ENCODE data around the gene COL11A2. TPM values are rescaled to one million over a fixed set of nuclear protein-coding genes. Genes with fewer than 3 reads are reported as not detected.

The COL11A2 gene
- total and polyA plus RNA-seq, 2 of the 13 experiments (the other 11 are each of a cell fraction or from before 2014, with no cell fraction given) = 0.55 TPM

DNA sequence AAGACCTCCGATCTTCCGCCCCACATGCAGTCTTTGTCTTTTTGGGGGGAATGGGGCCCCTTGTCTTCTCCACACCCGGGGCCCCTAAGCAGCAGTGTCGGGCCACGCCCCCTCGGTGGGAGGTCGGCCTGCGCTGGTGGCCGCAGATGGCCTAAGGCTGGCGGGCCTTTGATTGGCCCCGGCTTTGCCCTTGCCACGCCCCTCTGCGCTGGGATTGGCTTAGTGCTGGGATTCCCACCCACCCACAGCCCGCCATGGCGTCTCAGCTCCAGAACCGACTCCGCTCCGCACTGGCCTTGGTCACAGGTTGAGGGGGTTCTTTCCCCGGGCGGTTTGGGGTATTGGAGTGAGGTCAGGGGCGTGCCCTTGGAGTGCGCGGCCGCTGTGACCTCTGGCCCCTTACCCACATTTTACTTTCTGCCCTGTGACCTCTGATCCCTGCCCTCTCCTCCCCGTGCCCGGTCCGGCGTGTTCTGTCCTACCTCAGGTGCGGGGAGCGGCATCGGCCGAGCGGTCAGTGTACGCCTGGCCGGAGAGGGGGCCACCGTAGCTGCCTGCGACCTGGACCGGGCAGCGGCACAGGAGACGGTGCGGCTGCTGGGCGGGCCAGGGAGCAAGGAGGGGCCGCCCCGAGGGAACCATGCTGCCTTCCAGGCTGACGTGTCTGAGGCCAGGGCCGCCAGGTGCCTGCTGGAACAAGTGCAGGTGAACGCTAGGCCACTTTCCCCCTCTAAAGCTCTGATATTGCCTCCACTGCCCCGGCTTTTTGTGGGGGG lies 12.3 kb upstream of the COL11A2 start, which contains the start of gene HSD17B8 (continued):
- peak; percentile 92 for TF ChIP-seq ZC3H13 (CRISPR knock-in tag; IDR thresholded peaks at IDR 0.05)
- no peak for TF ChIP-seq SRSF1 (optimal IDR thresholded peaks at IDR 0.05; ENCODE audit: low read depth, low read length)
- TF ChIP-seq SNRNP70 (IDR thresholded peaks at IDR 0.05; ENCODE audit: low read depth, low read length) = no peak
- TF ChIP-seq SNAI1 (CRISPR knock-in tag; IDR thresholded peaks at IDR 0.05; ENCODE audit: borderline replicate concordance) = 0 out of 2 replicates have a peak, but pooled peaks have one; percentile 71
- TF ChIP-seq MXD4 (CRISPR knock-in tag; IDR thresholded peaks at IDR 0.05) = peak; percentile 77
- TF ChIP-seq ZNF713 (CRISPR knock-in tag; IDR thresholded peaks at IDR 0.05) = peak; percentile 84; the same call in 1 of the 2 replicates
- TF ChIP-seq MTF2 (CRISPR knock-in tag; IDR thresholded peaks at IDR 0.05; ENCODE audit: borderline replicate concordance) = no peak
- peak; percentile 84 for TF ChIP-seq ZC3H4 (CRISPR knock-in tag; IDR thresholded peaks at IDR 0.05; ENCODE audit: borderline replicate concordance)
- TF ChIP-seq ZNF232 (CRISPR knock-in tag; IDR thresholded peaks at IDR 0.05; ENCODE audit: borderline replicate concordance) = peak; percentile 93
- 0 out of 2 replicates have a peak, but pooled peaks have one; percentile 19 for TF ChIP-seq HMG20A (CRISPR knock-in tag; IDR thresholded peaks at IDR 0.05; ENCODE audit: borderline replicate concordance)
- TF ChIP-seq ZNF580 (CRISPR knock-in tag; IDR thresholded peaks at IDR 0.05; ENCODE audit: borderline replicate concordance, low read depth) = peak; percentile 48; the same call in 1 of the 2 replicates
- TF ChIP-seq ZNF253 (CRISPR knock-in tag; IDR thresholded peaks at IDR 0.05; ENCODE audit: borderline replicate concordance) = 0 out of 2 replicates have a peak, but pooled peaks have one; percentile 66
- TF ChIP-seq FOXC1 (CRISPR knock-in tag; IDR thresholded peaks at IDR 0.05; ENCODE audit: borderline replicate concordance) = 0 out of 2 replicates have a peak, but pooled peaks have one; percentile 78
- TF ChIP-seq ZNF883 (CRISPR knock-in tag; IDR thresholded peaks at IDR 0.05; ENCODE audit: not compliant biosample characterization) = peak; percentile 19
- 0 out of 2 replicates have a peak, but pooled peaks have one; percentile 42 for TF ChIP-seq ZNF101 (CRISPR knock-in tag; IDR thresholded peaks at IDR 0.05; ENCODE audit: borderline replicate concordance, low read depth)
- TF ChIP-seq ZNF547 (CRISPR knock-in tag; IDR thresholded peaks at IDR 0.05) = peak; percentile 77
- TF ChIP-seq ZFX (CRISPR knock-in tag; IDR thresholded peaks at IDR 0.05; ENCODE audit: low read depth) = peak; percentile 74
- peak; percentile 68 for TF ChIP-seq THAP11 (CRISPR knock-in tag; IDR thresholded peaks at IDR 0.05)
- TF ChIP-seq ZSCAN12 (CRISPR knock-in tag; IDR thresholded peaks at IDR 0.05) = 0 out of 2 replicates have a peak, but pooled peaks have one; percentile 71
- peak; percentile 15; the same call in 1 of the 2 replicates for TF ChIP-seq ARID5B (CRISPR knock-in tag; IDR thresholded peaks at IDR 0.05)
- no peak for TF ChIP-seq TFDP1 (CRISPR knock-in tag; IDR thresholded peaks at IDR 0.05; ENCODE audit: borderline replicate concordance)
